Suppressor macrophage (primary cell): Measurements from ENCODE around the gene GLRA2.
A peak's percentile ranks its signal among the peaks of the same experiment; 100 is the strongest.

Experiments
- DNase-seq, 4 experiments: peaks; one replicate each; pipeline ENCODE4 v3.0.0-alpha.2; 2020 to 2022

Gene GLRA2

DNA sequence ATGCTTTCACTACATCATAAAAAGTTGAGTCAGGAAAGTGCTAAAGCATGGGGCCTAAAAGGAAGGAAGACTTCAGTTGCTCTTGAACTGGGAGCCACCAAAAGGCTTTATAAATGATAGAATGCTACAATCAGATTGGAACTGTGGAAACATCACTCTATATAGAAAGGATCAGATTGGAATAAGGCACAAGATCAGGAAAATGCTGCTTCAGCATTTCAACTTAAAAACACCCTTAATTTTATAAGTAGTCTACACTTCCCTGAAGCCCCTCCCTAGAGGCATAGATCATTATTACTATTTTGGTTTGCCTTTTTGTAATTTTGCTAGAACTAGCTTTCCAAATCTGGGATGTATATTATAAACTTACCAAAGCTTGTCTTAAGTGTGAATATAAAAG, 172.8 kb downstream of the GLRA2 start:
- no peak for DNase-seq

- DNase-seq = no peak
These were observed 182.8 kb downstream of the GLRA2 start for GRCh38 chrX:14712096-14712495.

DNA sequence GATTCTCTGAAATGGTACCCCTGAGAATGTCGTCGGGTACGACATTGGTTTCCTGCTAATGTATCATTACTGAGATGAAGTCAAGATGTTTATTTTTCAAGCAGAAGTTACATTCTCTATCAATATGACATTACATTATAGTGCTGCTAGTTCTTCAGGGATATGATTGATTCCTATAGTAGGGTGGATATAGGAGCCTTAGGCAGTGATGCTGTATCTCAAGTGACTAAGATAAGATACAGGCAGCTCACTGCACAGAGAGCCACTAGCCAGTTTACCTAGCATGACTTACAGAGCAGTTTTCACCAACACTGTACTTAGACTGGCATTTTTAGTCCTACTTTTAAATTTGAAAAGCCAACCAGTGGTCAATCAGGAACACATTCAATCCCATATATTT, 188.6 kb downstream of the GLRA2 start:
- no peak for DNase-seq

- DNase-seq = no peak
These were observed 189.1 kb downstream of the GLRA2 start for GRCh38 chrX:14718403-14718802.

DNA sequence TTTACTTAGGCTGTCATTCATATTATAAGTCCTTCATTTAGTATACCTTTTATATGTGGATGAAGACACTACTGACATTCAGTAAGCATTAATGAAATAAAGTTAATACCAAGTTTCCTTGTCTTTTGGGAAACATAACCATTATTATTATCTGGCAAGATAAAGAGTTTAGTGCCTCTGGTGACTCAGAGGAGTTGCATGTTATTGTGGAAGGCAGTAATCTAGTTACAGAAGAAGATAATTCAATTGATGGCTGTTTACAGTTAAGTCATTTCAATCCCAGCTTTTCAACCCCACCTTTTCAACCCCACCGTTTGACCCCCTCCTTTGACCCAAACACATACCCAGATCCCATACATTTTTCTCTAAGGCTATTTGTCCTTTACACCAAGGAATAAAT, 199.7 kb downstream of the GLRA2 start:
- DNase-seq = no peak

- no peak for DNase-seq
These were observed 209.3 kb downstream of the GLRA2 start for GRCh38 chrX:14738643-14739042.

- no peak for DNase-seq
These were observed 224.1 kb downstream of the GLRA2 start for GRCh38 chrX:14753441-14753840.

DNA sequence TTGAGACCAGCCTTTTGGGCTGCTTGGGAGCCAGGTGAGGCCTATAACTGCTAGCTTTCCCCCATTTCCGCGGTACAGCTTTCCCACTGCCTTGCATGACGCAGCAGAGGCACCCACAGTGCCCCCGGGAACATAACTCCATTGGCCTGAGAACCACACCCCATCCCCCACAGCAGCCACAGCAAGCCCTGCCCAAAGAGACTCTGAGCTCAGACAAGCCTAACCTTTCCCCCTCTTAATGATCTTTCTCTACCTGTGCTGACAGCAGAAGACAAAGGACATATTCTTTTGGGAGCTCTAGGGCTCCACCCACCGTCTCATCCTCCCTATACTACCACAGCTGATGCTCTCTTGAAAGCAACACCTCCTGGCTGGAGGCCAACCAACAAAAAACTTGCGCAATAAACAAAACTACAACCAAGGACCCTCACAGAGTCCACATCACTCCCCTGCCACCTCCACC, 228.7 kb downstream of the GLRA2 start:
- no peak for DNase-seq

DNA sequence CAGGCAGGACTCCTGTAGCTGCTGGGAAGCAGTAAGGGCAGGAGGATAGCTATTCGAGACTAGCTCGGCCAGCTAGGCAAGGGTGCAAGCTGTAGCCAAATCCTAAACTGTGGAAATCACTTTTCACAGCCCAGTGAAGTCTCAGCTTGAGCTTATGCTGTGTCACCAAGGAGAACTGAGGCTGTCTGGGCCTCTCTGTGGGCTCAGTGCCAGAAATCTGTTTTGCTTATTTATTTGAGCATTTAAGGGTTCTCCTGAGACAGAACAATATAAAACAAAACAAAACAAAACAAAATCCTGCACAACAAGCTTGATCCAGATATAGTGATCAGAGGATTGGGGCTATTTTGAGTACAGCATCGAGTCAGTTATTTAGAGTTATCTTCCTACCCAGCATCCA, 246.1 kb downstream of the GLRA2 start:
- no peak for DNase-seq

DNA sequence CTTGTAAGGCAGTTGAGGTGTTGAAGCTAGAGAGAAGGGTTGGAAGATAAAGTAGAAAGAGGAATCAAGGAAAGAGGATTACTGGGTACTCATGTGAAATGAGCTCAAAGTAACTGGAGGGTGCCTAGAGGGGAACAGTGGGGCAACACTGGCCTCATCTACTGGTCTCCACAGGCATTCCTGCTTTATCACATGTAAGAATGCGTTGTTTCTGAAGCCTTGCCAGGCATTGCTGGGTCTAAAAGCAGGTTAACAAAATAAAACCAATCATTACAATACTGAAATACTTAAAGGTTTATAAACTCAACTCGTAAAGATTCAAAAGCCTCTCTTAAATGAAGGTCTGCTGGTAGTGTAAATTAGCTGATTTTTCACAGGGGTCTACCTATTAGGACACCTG, 247.6 kb downstream of the GLRA2 start:
- DNase-seq = no peak

DNA sequence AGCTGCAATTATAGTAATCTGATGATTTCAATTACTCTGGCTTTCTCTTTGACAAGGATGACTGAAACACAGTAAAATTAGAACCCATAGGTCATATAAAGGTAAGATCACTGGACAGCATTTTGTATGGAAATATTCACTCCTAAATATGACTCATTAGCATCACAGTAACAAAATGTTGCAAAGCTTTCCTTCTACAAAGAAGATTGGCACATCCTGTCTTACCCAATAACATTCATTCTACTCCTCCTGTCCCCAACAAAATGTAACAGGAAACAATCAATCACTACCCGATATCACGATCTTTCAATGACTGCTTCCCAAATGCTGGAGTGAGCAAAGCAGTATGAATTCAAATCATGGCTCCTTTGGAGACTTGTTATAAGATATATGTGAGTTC, 248.2 kb downstream of the GLRA2 start:
- DNase-seq = peak in 2 of 4 experiments; percentile 2 to 3

GRCh38 chrX:14779580-14779979, 250.2 kb downstream of the GLRA2 start:
- no peak for DNase-seq
